Neural crest cell (in vitro differentiated cells): ENCODE measurements around the gene PEPD. TPM values are rescaled to one million over a fixed set of nuclear protein-coding genes. Genes with fewer than 3 reads are reported as not detected.

Experiments used
- DNase-seq: peaks from one replicate; pipeline ENCODE4 v3.0.0; 2021; ENCODE audit warnings: low read depth, mixed read lengths, low spot score
- H3K27ac Mint-ChIP-seq: one replicate; pipeline ENCODE4 v1.8.0; 2021; ENCODE audit warnings: mild to moderate bottlenecking, mixed read lengths; ENCODE audit not compliant: unreplicated experiment
- H3K27me3 Mint-ChIP-seq: 2 replicates; pipeline ENCODE4 v1.8.0; 2021; ENCODE audit warnings: low read depth, mild to moderate bottlenecking, mixed read lengths
- H3K36me3 Mint-ChIP-seq: 2 replicates; pipeline ENCODE4 v1.8.0; 2021; ENCODE audit warnings: low read depth, mild to moderate bottlenecking, mixed read lengths
- H3K4me1 Mint-ChIP-seq: 2 replicates; pipeline ENCODE4 v1.8.0; 2021; ENCODE audit warnings: mixed read lengths
- H3K4me3 Mint-ChIP-seq: one replicate; pipeline ENCODE4 v1.8.0; 2021; ENCODE audit warnings: mild to moderate bottlenecking, mixed read lengths
- H3K9me3 Mint-ChIP-seq: 2 replicates; pipeline ENCODE4 v1.8.0; 2021; ENCODE audit warnings: mixed read lengths
- CTCF ChIP-seq: fragments of 200-600 bp; sonication (generic); conservative IDR thresholded peaks from 2 replicates; pipeline ENCODE4 v1.5.0; 2021; ENCODE audit warnings: antibody characterized with exemption, mild to moderate bottlenecking
- total RNA-seq: library from RNA; stranded (reverse); gene quantifications from 2 replicates; pipeline ENCODE4 v1.2.1, GENCODE V29; 2021

PEPD gene
- total RNA-seq, 1 donor from 2014 or later, result 39.0 TPM

DNA sequence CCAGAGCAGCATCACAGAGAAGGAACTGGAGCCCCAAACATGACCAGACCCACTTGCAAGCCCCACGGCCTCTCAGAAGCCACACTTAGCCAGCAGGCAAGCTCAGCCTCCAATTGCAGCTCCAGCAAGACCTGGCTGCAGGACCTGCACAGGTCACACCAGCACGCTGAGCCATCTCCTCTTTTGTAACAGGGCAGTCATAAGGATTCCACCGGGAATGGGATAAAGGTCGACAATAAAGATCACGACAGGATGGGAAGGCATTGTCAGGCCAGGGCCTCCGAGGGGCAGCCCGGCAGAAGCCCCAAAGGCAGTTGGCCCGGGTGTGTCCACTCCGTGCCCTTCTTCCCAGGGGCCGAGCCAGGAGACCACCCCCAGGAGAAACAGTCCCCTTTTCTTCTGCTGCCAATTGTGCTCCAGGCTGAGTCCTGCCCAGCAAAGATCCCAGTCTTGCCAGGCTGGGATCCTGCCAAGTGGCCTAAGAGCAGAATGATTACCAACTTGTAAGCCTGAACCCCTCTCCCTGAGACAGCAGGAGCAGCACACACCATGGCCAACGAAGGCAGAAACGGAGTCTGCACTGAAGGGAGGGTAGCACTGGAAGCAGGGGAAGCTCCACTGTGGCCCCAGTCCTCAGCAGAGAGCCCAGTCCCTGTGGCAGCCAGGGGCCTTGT, 12.5 kb downstream of the PEPD start:
- Mint-ChIP-seq H3K27me3 (no peaks in the 10 kb centered on the region), H3K9me3 (no peaks in the 10 kb centered on the region), H3K27ac (no peak overlapping the region), H3K4me1 (peaks cover 4% of the 10 kb centered on the region), H3K36me3 (no peaks in the 10 kb centered on the region), H3K4me3 (no peak overlapping the region)
- no peak for TF ChIP-seq CTCF
- no peak for DNase-seq

DNA sequence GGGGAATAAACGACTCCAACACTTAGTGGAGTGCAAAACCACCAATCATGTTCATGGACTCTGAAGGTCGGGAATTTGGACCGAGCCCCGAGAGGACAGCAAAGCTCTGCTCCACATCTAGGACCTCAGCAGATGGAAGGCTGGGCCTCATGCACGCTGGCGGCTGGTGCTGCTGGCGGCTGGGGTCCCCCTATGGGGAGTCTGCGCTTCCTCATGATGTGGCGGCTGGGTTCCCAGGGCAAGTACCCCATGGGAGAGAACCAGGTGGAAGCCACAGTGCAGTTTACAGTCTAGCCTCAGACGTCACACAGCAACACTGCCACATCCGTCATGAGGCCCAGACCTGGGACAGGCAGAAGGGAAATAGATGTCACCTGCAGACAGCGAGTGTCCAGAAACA, 13.2 kb downstream of the PEPD start:
- no peaks in the 10 kb centered on the region for H3K36me3 Mint-ChIP-seq
- peaks cover 9% of the 10 kb centered on the region for H3K4me1 Mint-ChIP-seq
- no peaks in the 10 kb centered on the region for H3K27me3 Mint-ChIP-seq
- no peak overlapping the region for H3K4me3 Mint-ChIP-seq
- H3K27ac Mint-ChIP-seq, result no peak overlapping the region
- no peak for DNase-seq
- no peak for TF ChIP-seq CTCF
- H3K9me3 Mint-ChIP-seq, result no peaks in the 10 kb centered on the region

DNA sequence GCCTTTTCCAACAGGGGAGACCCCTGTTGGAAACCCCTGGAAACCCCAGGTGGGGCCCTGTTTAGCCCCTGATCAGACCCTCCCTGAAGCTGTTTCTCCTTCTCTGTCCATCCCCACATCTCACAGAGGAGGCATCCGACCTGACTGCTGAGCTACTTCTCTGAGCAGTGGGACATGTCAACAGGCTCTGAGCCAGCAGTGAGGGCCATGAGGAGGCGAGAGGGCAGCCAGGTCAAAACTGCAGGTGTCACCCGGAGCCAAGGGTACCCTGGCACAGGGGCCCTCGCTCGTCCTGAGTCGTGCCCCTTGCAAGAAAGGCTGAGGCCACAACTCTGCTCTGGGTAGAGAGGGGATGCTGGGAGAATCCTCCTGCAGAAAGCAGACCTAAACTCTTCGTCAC, 13.6 kb downstream of the PEPD start:
- no peaks in the 10 kb centered on the region for H3K27me3 Mint-ChIP-seq
- H3K4me1 Mint-ChIP-seq, result peaks cover 13% of the 10 kb centered on the region
- TF ChIP-seq CTCF, result no peak
- no peak for DNase-seq
- H3K27ac Mint-ChIP-seq, result no peak overlapping the region
- H3K36me3 Mint-ChIP-seq, result no peaks in the 10 kb centered on the region
- H3K9me3 Mint-ChIP-seq, result no peaks in the 10 kb centered on the region
- no peak overlapping the region for H3K4me3 Mint-ChIP-seq

GRCh38 chr19:33507021-33507956, 14.3 kb downstream of the PEPD start:
- H3K9me3 Mint-ChIP-seq, result no peaks in the 10 kb centered on the region
- no peak overlapping the region for H3K4me3 Mint-ChIP-seq

GRCh38 chr19:33506498-33506897, 15.1 kb downstream of the PEPD start:
- H3K4me1 Mint-ChIP-seq, result peaks cover 19% of the 10 kb centered on the region
- H3K27ac Mint-ChIP-seq, result no peak overlapping the region
- no peaks in the 10 kb centered on the region for H3K9me3 Mint-ChIP-seq
- no peaks in the 10 kb centered on the region for H3K27me3 Mint-ChIP-seq
- H3K4me3 Mint-ChIP-seq, result no peak overlapping the region
- no peak for DNase-seq
- no peaks in the 10 kb centered on the region for H3K36me3 Mint-ChIP-seq
- TF ChIP-seq CTCF, result no peak

More at GRCh38 chr19:33507021-33507956, 14.3 kb downstream of the PEPD start:
- H3K27me3 Mint-ChIP-seq, result no peaks in the 10 kb centered on the region
- peaks cover 19% of the 10 kb centered on the region for H3K4me1 Mint-ChIP-seq
- DNase-seq, result no peak
- H3K36me3 Mint-ChIP-seq, result no peaks in the 10 kb centered on the region
- H3K27ac Mint-ChIP-seq, result no peak overlapping the region
- TF ChIP-seq CTCF, result no peak
